ENCODE results near the gene RPA1.

DNA sequence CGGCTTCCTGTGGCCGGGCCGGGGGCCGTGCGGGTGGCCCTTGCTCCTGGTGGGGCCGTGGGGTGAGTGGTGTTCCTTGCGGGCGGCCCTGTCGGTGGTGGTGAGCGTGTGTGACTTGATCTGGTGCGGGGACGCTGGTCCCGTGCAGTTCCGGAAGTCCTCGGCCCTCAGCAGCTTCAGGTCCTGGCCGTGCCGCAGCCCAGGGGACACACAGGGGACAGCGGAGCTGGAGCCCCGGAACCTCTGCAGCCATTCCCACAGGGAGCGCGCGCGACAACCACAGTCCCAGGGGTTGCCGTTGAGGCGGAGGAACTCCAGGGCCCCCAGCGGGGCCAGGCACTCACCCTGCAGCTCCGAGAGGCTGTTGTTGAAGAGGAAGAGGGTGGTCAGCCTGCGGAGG is 107.0 kb downstream of the RPA1 start:
- TF ChIP-seq ZNF121 (tag by site-specific recombination; IDR thresholded peaks at IDR 0.05) (no peak), REST (tag by site-specific recombination; IDR thresholded peaks at IDR 0.05) (no peak), ZNF292 (tag by site-specific recombination; IDR thresholded peaks at IDR 0.05; ENCODE audit: borderline replicate concordance, low read depth) (no peak), CTCF (tag by site-specific recombination; IDR thresholded peaks at IDR 0.05) (no peak), ZBTB21 (tag by site-specific recombination; IDR thresholded peaks at IDR 0.05) (no peak), TCF7L2 (IDR thresholded peaks at IDR 0.05; ENCODE audit: borderline replicate concordance, low read depth, low read length) (no peak), ZNF555 (tag by site-specific recombination; conservative IDR thresholded peaks at IDR 0.05) (no peak)

Data from HEK293 (cell line).